Measurements from ENCODE around the gene PLBD2. TPM values are rescaled to one million over a fixed set of nuclear protein-coding genes. Genes with fewer than 3 reads are reported as not detected.

PLBD2 gene
- total and polyA plus RNA-seq, 10 of the 15 experiments (the other 5 are each of a cell fraction or from before 2014, with no cell fraction given) = 1.4 to 16.6 (median 5.9) TPM

DNA sequence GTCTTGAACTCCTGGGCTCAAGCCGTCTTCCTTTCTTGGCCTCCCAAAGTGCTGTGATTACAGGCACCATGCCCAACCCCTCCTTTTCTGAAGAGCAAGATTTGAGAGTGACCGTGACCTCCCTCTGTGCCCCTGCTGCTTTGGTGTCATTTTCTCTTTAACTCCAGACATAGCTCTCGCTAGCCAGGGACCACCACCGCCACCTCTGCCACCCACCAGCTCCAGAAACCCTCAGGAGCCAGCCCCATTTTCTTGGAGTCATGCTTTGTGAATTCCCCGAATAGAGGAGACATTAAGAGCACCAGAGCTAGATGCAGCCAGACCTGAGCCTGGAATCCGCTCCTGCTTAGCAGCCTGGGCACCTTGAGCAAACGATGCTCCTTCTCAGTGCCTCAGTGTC, 81.9 kb downstream of the PLBD2 start:
- ChIA-PET POLR2A (no interaction called here), CTCF (interaction anchor here (1.0 to 1.6 kb wide), 4 partner anchors 15 to 22 kb away, joined by 3 to 5 read pairs (median 4); partner anchors contain the start of gene SDSL), RAD21 (ENCODE audit: unreplicated experiment) (no interaction called here), SMC1A (ENCODE audit: uncharacterized antibody, unreplicated experiment) (interaction anchor here (1.0 kb wide), 1 partner anchor 15 kb away, joined by 5 read pairs; no protein-coding TSS in a partner anchor)
- no peak overlapping the region for H2AFZ ChIP-seq (ENCODE audit: control insufficient read depth, low read depth, low read length)
- no peak overlapping the region for H3K4me2 ChIP-seq (ENCODE audit: control insufficient read depth, insufficient read depth)
- no TSS peak for BruUV-seq (replicated peaks)
- H3K27ac ChIP-seq (ENCODE audit: control insufficient read depth, insufficient read depth) = no peak overlapping the region
- no peaks in the 10 kb centered on the region for H3K36me3 ChIP-seq (ENCODE audit: control insufficient read depth in 2 of 2, insufficient read depth in 2 of 2, low read length in 1 of 2)
- 23% methylated on average over 7 of the region's 7 CpGs for WGBS (ENCODE audit: insufficient coverage, insufficient replicate concordance, low lambda C conversion rate, missing lambda C conversion rate)
- no peak for FAIRE-seq
- intact Hi-C loops (cut with micrococcal nuclease; ENCODE audit: unreplicated experiment) = no loop called here
- H3K9me3 ChIP-seq (replicated peaks; ENCODE audit: control insufficient read depth, insufficient read depth, low read length) = no peaks in the 10 kb centered on the region; the same call in 2 of the 3 replicates
- in situ Hi-C loops (cut with MboI) = no loop called here
- no peaks in the 10 kb centered on the region; the same call in 1 of the 2 replicates for H4K20me1 ChIP-seq (ENCODE audit: control insufficient read depth, insufficient read depth)
- no peaks in the 10 kb centered on the region for H3K4me1 ChIP-seq (ENCODE audit: control insufficient read depth, insufficient read depth, low read length)
- ATAC-seq = no peak
- DNase-seq (ENCODE audit: low read depth, low spot score) = no peak
- H3K9ac ChIP-seq (ENCODE audit: control insufficient read depth, insufficient read depth, low read length) = no peak overlapping the region
- H3K79me2 ChIP-seq (ENCODE audit: control insufficient read depth, insufficient read depth, low read length) = no peaks in the 10 kb centered on the region
- H3K27me3 ChIP-seq (replicated peaks in 1 of 2; ENCODE audit: control insufficient read depth in 2 of 2, insufficient read depth in 2 of 2, low read length in 1 of 2) = peaks cover 2 to 9% of the 10 kb centered on the region in 2 experiments; a peak in 3 of 4 replicates
- H3K4me3 ChIP-seq = no peak overlapping the region
- no peak for TF ChIP-seq SREBF1 (IDR thresholded peaks at IDR 0.05; ENCODE audit: low read length)
- TF ChIP-seq POLR2AphosphoS5 (IDR thresholded peaks at IDR 0.05; ENCODE audit: low read length) = no peak
- no peak for TF ChIP-seq SMARCA5 (IDR thresholded peaks at IDR 0.05)
- no peak for TF ChIP-seq ZBED1 (IDR thresholded peaks at IDR 0.05; ENCODE audit: borderline replicate concordance)
- TF ChIP-seq ZNF274 (IDR thresholded peaks at IDR 0.05; ENCODE audit: insufficient read depth, insufficient read length) = no peak
- TF ChIP-seq KDM1A (IDR thresholded peaks at IDR 0.05; ENCODE audit: borderline replicate concordance) = no peak
- TF ChIP-seq, protein P1, sequence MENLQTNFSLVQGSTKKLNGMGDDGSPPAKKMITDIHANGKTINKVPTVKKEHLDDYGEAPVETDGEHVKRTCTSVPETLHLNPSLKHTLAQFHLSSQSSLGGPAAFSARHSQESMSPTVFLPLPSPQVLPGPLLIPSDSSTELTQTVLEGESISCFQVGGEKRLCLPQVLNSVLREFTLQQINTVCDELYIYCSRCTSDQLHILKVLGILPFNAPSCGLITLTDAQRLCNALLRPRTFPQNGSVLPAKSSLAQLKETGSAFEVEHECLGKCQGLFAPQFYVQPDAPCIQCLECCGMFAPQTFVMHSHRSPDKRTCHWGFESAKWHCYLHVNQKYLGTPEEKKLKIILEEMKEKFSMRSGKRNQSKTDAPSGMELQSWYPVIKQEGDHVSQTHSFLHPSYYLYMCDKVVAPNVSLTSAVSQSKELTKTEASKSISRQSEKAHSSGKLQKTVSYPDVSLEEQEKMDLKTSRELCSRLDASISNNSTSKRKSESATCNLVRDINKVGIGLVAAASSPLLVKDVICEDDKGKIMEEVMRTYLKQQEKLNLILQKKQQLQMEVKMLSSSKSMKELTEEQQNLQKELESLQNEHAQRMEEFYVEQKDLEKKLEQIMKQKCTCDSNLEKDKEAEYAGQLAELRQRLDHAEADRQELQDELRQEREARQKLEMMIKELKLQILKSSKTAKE (IDR thresholded peaks at IDR 0.05; ENCODE audit: low read depth, poor library complexity, severe bottlenecking) = no peak
- TF ChIP-seq, protein P2, sequence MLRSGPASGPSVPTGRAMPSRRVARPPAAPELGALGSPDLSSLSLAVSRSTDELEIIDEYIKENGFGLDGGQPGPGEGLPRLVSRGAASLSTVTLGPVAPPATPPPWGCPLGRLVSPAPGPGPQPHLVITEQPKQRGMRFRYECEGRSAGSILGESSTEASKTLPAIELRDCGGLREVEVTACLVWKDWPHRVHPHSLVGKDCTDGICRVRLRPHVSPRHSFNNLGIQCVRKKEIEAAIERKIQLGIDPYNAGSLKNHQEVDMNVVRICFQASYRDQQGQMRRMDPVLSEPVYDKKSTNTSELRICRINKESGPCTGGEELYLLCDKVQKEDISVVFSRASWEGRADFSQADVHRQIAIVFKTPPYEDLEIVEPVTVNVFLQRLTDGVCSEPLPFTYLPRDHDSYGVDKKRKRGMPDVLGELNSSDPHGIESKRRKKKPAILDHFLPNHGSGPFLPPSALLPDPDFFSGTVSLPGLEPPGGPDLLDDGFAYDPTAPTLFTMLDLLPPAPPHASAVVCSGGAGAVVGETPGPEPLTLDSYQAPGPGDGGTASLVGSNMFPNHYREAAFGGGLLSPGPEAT (IDR thresholded peaks at IDR 0.05; ENCODE audit: low read depth) = no peak
- TF ChIP-seq KLF5 (IDR thresholded peaks at IDR 0.05; ENCODE audit: partially characterized antibody) = no peak
- no peak for TF ChIP-seq PAX8 (IDR thresholded peaks at IDR 0.05)
- TF ChIP-seq TBL1XR1 (IDR thresholded peaks at IDR 0.05; ENCODE audit: low read depth, low read length) = no peak
- TF ChIP-seq, protein P3, sequence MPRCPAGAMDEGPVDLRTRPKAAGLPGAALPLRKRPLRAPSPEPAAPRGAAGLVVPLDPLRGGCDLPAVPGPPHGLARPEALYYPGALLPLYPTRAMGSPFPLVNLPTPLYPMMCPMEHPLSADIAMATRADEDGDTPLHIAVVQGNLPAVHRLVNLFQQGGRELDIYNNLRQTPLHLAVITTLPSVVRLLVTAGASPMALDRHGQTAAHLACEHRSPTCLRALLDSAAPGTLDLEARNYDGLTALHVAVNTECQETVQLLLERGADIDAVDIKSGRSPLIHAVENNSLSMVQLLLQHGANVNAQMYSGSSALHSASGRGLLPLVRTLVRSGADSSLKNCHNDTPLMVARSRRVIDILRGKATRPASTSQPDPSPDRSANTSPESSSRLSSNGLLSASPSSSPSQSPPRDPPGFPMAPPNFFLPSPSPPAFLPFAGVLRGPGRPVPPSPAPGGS (IDR thresholded peaks at IDR 0.05; ENCODE audit: borderline replicate concordance, insufficient read depth, low read depth, low read length, poor library complexity, severe bottlenecking) = no peak
- TF ChIP-seq MLLT1 (IDR thresholded peaks at IDR 0.05) = no peak
- no peak for TF ChIP-seq SREBF2 (IDR thresholded peaks at IDR 0.05; ENCODE audit: low read length)
- no peak for TF ChIP-seq SUZ12 (IDR thresholded peaks at IDR 0.05; ENCODE audit: unreplicated experiment)
- no peak for TF ChIP-seq RB1 (IDR thresholded peaks at IDR 0.05; ENCODE audit: borderline replicate concordance)
- TF ChIP-seq POU2F2 (IDR thresholded peaks at IDR 0.05; ENCODE audit: borderline replicate concordance, low read depth, low read length) = no peak

Measured in GM12878 (cell line).